Activated naive CD4-positive, alpha-beta T cell treated with anti-CD3 and anti-CD28 coated beads for 36 hours (primary cell): ENCODE measurements around the gene GRIP2. TPM values are rescaled to one million over a fixed set of nuclear protein-coding genes. Genes with fewer than 3 reads are reported as not detected.

Experiments used
- CTCF ChIA-PET: fragments of 350-600 bp; sonication (Branson Sonifier 250); formaldehyde crosslinking; loops from one replicate; lab custom pipeline; 2021; ENCODE audit warnings: antibody characterized with exemption; lab: Charles Lee
- DNase-seq: peaks from one replicate; pipeline ENCODE4 v3.0.0-alpha.2; 2020
- H3K27ac Mint-ChIP-seq: one replicate; pipeline ENCODE4 v1.8.0; 2021; ENCODE audit warnings: mild to moderate bottlenecking, mixed read lengths
- H3K27me3 Mint-ChIP-seq: one replicate; pipeline ENCODE4 v1.8.0; 2021; ENCODE audit warnings: low read depth, mixed read lengths
- H3K36me3 Mint-ChIP-seq: one replicate; pipeline ENCODE4 v1.8.0; 2021; ENCODE audit warnings: low read depth, mixed read lengths
- H3K4me1 Mint-ChIP-seq: one replicate; pipeline ENCODE4 v1.8.0; 2021; ENCODE audit warnings: low read depth, mixed read lengths
- H3K4me3 Mint-ChIP-seq: one replicate; pipeline ENCODE4 v1.8.0; 2021; ENCODE audit warnings: mild to moderate bottlenecking, moderate library complexity, mixed read lengths
- H3K9me3 Mint-ChIP-seq: one replicate; pipeline ENCODE4 v1.8.0; 2021; ENCODE audit warnings: mixed read lengths
- intact Hi-C: fragments of 100-400 bp; cut with micrococcal nuclease; formaldehyde crosslinking; loops from one replicate; pipeline ENCODE4 v1.15.1; 2023
- total RNA-seq, 2 experiments: library from RNA; stranded (reverse); gene quantifications; one replicate each; pipeline ENCODE4 v1.2.3, GENCODE V29; 2021

Gene GRIP2
- total RNA-seq, 2 experiments from 2014 or later, result not detected

DNA sequence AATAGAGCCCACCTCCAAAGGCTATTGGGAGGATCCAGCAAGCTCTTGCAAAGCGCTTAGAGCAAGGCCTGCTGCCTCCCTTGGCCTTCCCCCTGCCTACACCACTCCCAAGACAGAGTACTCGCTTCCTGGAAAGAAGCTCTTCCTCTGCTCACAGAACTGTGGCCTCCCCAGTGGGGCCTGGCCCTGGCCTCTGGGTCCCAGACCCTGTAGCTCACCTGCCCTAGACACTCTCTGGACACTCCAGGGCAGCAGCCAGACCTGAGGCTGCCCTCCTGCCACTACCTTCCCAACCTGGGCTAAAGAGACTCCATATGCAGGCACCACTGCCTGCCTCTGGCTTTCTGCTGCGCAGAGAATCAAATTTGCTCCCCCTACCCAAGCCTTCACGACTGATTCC is 49.9 kb downstream of the GRIP2 start:
- no peak for DNase-seq
- H3K4me1 Mint-ChIP-seq, result no peaks in the 10 kb centered on the region
- H3K27me3 Mint-ChIP-seq, result no peaks in the 10 kb centered on the region
- H3K27ac Mint-ChIP-seq, result no peak overlapping the region
- CTCF ChIA-PET, result no interaction called here
- H3K4me3 Mint-ChIP-seq, result no peak overlapping the region
- no peaks in the 10 kb centered on the region for H3K9me3 Mint-ChIP-seq
- H3K36me3 Mint-ChIP-seq, result peaks cover 5% of the 10 kb centered on the region
- intact Hi-C loops, result no loop called here

DNA sequence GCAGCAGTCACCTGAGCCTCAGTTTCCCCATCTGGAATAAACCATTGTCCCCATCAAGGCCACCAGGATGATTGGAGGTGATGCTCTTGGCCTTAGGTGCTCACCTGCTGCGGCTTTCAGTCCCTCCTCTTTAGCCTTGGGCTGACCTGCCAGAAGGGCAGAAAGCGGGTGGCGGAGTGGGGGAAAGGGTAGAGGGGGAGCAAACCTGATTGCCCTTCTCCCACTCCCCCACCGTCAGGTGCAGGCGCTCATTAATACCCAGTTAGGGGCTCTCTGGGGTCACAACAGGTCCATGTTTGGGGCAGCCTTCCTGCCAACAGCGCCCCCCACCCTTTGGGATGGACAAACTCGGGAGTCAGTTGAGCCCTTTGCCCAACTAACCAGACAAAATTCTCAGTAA is 50.5 kb downstream of the GRIP2 start:
- Mint-ChIP-seq H3K4me3 (no peak overlapping the region), H3K9me3 (no peaks in the 10 kb centered on the region), H3K27me3 (no peaks in the 10 kb centered on the region), H3K4me1 (no peaks in the 10 kb centered on the region), H3K36me3 (peaks cover 5% of the 10 kb centered on the region), H3K27ac (no peak overlapping the region)
- intact Hi-C loops, result no loop called here
- CTCF ChIA-PET, result no interaction called here
- no peak for DNase-seq

DNA sequence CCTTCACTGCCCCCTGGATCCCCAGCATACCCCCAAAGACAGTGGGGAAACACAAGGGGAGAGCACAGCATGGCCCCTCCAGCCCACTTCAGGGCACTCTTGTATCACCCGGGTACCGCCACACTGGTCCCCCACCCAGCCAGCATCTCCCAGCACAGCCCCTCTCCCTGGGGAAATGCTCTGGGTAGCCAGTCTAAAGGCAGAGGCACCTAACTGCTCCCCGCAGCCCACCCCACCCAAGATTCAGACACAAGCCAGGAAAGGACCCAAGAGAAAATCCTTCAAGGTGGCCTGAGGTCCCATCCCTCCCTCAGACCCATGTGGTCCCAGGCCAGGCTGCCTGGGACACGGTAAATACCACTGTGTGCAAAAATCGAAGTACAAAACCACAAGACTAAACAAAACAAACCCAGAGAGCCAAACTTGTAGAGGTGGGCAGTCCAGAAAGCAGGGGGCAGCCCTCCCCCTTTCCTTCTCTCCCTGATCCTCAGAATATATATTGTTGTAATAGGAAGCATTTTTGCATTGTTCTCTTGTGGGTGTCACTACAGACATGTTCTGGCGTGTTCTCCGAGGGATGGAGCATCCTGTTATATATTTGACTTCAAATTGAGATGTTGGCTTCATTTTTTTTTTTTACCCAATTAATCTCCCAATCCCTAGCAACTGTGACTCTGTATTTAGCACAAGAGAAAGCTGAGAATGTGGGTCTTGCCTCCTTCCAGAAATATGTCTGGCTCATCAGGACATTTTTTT is 51.7 kb downstream of the GRIP2 start:
- CTCF ChIA-PET, result interaction anchor here (0.7 to 1.6 kb wide), 2 partner anchors 122 to 227 kb away, joined by 3 to 7 read pairs; no protein-coding TSS in a partner anchor
- intact Hi-C loops, result no loop called here
- DNase-seq, result no peak
- Mint-ChIP-seq H3K9me3 (no peaks in the 10 kb centered on the region), H3K4me3 (no peak overlapping the region), H3K36me3 (peaks cover 14% of the 10 kb centered on the region), H3K27ac (no peak overlapping the region), H3K27me3 (no peaks in the 10 kb centered on the region), H3K4me1 (no peaks in the 10 kb centered on the region)

- DNase-seq, result no peak
- intact Hi-C loops, result no loop called here
- CTCF ChIA-PET, result interaction anchor here (1.6 kb wide), 1 partner anchor 226 kb away, joined by 7 read pairs; no protein-coding TSS in a partner anchor
- no peak overlapping the region for H3K27ac Mint-ChIP-seq
- H3K9me3 Mint-ChIP-seq, result no peaks in the 10 kb centered on the region
- H3K4me3 Mint-ChIP-seq, result no peak overlapping the region
- H3K4me1 Mint-ChIP-seq, result no peaks in the 10 kb centered on the region
- no peaks in the 10 kb centered on the region for H3K27me3 Mint-ChIP-seq
- H3K36me3 Mint-ChIP-seq, result peaks cover 17% of the 10 kb centered on the region
Measured at GRCh38 chr3:14487821-14488220, 52.3 kb downstream of the GRIP2 start.

GRCh38 chr3:14487086-14487485 is 53.1 kb downstream of the GRIP2 start:
- peaks cover 17% of the 10 kb centered on the region for H3K36me3 Mint-ChIP-seq
- no peak for DNase-seq
- intact Hi-C loops, result no loop called here
- CTCF ChIA-PET, result interaction anchor here (1.6 kb wide), 1 partner anchor 225 kb away, joined by 7 read pairs; no protein-coding TSS in a partner anchor
- H3K9me3 Mint-ChIP-seq, result no peaks in the 10 kb centered on the region
- H3K4me3 Mint-ChIP-seq, result no peak overlapping the region
- H3K27ac Mint-ChIP-seq, result no peak overlapping the region
- no peaks in the 10 kb centered on the region for H3K4me1 Mint-ChIP-seq
- no peaks in the 10 kb centered on the region for H3K27me3 Mint-ChIP-seq

DNA sequence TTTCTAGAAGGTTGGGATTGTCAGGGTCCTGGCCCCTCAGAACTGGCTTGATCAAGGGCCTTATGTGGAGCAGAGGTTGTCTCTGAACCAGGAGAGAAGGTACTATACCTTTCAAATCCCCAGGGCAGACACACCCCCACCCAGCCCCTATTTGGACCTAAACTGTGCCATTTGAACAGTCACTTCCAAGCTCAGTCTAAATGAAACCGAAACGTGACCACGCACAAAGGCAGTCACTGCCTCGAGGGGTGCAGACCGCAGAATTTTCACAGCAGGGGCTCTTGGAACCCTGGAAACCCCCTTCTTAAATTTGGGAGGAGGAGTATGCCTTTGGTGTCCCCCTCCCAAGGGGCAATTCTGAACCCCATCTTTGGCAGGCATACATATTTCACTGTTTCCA is 53.7 kb downstream of the GRIP2 start:
- intact Hi-C loops, result no loop called here
- CTCF ChIA-PET, result interaction anchor here (1.0 kb wide), 1 partner anchor 22 kb away, joined by 3 read pairs; no protein-coding TSS in a partner anchor
- H3K9me3 Mint-ChIP-seq, result no peaks in the 10 kb centered on the region
- no peak for DNase-seq
- no peaks in the 10 kb centered on the region for H3K27me3 Mint-ChIP-seq
- H3K4me3 Mint-ChIP-seq, result no peak overlapping the region
- no peak overlapping the region for H3K27ac Mint-ChIP-seq
- peaks cover 19% of the 10 kb centered on the region for H3K36me3 Mint-ChIP-seq
- no peaks in the 10 kb centered on the region for H3K4me1 Mint-ChIP-seq

DNA sequence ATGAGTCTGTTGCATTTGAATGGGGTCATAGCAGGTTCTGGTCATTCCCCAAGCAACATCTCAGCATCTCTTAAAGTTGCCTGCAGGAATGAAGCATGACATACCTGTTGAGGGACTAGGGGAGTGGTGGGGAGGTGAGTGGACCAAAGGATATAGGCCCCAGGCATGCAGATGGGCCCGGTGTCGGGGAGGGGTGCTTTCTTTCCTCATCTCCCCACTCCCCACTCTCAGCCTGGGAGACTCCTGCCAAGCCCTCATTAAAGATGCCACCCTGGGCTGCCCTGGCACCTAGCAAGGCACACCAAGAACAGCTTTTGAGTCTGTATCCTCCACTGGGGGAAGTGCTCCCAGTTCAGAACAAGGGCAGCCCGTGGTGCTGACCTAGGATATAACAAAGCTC is 54.2 kb downstream of the GRIP2 start:
- H3K36me3 Mint-ChIP-seq, result peaks cover 22% of the 10 kb centered on the region
- CTCF ChIA-PET, result interaction anchor here (1.0 kb wide), 1 partner anchor 23 kb away, joined by 3 read pairs; no protein-coding TSS in a partner anchor
- H3K4me3 Mint-ChIP-seq, result no peak overlapping the region
- DNase-seq, result no peak
- intact Hi-C loops, result no loop called here
- H3K27me3 Mint-ChIP-seq, result no peaks in the 10 kb centered on the region
- no peak overlapping the region for H3K27ac Mint-ChIP-seq
- no peaks in the 10 kb centered on the region for H3K9me3 Mint-ChIP-seq
- H3K4me1 Mint-ChIP-seq, result no peaks in the 10 kb centered on the region

GRCh38 chr3:14484741-14485140 is 55.4 kb downstream of the GRIP2 start:
- no peak overlapping the region for H3K4me3 Mint-ChIP-seq
- peaks cover 21% of the 10 kb centered on the region for H3K36me3 Mint-ChIP-seq
- no peaks in the 10 kb centered on the region for H3K27me3 Mint-ChIP-seq
- intact Hi-C loops, result no loop called here
- H3K27ac Mint-ChIP-seq, result no peak overlapping the region
- CTCF ChIA-PET, result interaction anchor here (0.6 kb wide), 1 partner anchor 26 kb away, joined by 3 read pairs; no protein-coding TSS in a partner anchor
- H3K4me1 Mint-ChIP-seq, result no peaks in the 10 kb centered on the region
- no peak for DNase-seq
- H3K9me3 Mint-ChIP-seq, result no peaks in the 10 kb centered on the region

GRCh38 chr3:14483286-14483685 is 56.9 kb downstream of the GRIP2 start:
- no peak overlapping the region for H3K4me3 Mint-ChIP-seq
- no peaks in the 10 kb centered on the region for H3K27me3 Mint-ChIP-seq
- no peaks in the 10 kb centered on the region for H3K9me3 Mint-ChIP-seq
- DNase-seq, result no peak
- CTCF ChIA-PET, result interaction anchor here (0.9 kb wide), 1 partner anchor 222 kb away, joined by 3 read pairs; no protein-coding TSS in a partner anchor
- H3K4me1 Mint-ChIP-seq, result no peaks in the 10 kb centered on the region
- H3K36me3 Mint-ChIP-seq, result peaks cover 30% of the 10 kb centered on the region
- H3K27ac Mint-ChIP-seq, result no peak overlapping the region
- intact Hi-C loops, result no loop called here

- Mint-ChIP-seq H3K4me1 (no peaks in the 10 kb centered on the region), H3K9me3 (no peaks in the 10 kb centered on the region), H3K27ac (no peak overlapping the region), H3K36me3 (peaks cover 35% of the 10 kb centered on the region), H3K27me3 (no peaks in the 10 kb centered on the region), H3K4me3 (no peak overlapping the region)
- intact Hi-C loops, result no loop called here
- CTCF ChIA-PET, result no interaction called here
- no peak for DNase-seq
Measured at GRCh38 chr3:14482271-14482721, 57.8 kb downstream of the GRIP2 start.

- no peak overlapping the region for H3K4me3 Mint-ChIP-seq
- DNase-seq, result no peak
- H3K36me3 Mint-ChIP-seq, result peaks cover 33% of the 10 kb centered on the region
- H3K9me3 Mint-ChIP-seq, result no peaks in the 10 kb centered on the region
- CTCF ChIA-PET, result no interaction called here
- no peak overlapping the region for H3K27ac Mint-ChIP-seq
- H3K27me3 Mint-ChIP-seq, result no peaks in the 10 kb centered on the region
- intact Hi-C loops, result no loop called here
- H3K4me1 Mint-ChIP-seq, result no peaks in the 10 kb centered on the region
Measured at GRCh38 chr3:14481646-14482036, 58.5 kb downstream of the GRIP2 start.

DNA sequence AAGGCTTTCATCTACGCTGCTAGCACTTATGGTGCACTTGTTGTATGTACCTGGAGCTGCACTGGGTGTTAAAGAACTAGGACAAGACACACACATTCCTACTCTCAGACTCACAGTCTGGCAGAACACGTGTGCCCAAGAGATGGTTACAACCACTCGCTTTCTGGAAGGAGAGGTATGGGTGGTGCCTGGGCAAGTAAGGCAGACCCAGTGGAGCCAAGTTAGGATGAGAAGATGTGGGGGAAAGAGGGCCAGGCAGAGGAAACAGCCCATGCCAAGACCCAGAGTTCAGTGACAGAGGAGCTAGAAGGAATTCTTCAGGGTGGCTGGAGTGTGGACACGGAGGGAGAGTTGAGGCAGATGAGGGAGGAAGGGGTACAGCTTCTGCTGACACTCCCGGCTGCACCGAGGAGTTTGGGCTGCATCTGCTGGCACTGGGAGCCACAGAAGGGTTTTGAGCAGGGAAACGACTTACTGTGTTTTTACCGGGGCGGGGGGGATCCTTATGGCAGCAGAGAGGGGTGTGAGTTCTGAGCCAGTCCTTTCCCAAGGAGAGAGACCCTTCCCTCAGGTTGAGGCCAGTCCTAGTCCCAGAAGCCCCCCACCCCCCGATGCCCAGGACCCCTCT is 59.0 kb downstream of the GRIP2 start:
- peaks cover 33% of the 10 kb centered on the region for H3K36me3 Mint-ChIP-seq

More for the DNA sequence above, 59.0 kb downstream of the GRIP2 start:
- Mint-ChIP-seq H3K27me3 (no peaks in the 10 kb centered on the region), H3K4me1 (no peaks in the 10 kb centered on the region), H3K4me3 (no peak overlapping the region), H3K9me3 (no peaks in the 10 kb centered on the region), H3K27ac (no peak overlapping the region)
- DNase-seq, result no peak
- CTCF ChIA-PET, result no interaction called here
- intact Hi-C loops, result no loop called here
